Keratinocyte (primary cell): ENCODE measurements around the gene FCRLB. TPM values are rescaled to one million over a fixed set of nuclear protein-coding genes. Genes with fewer than 3 reads are reported as not detected.
A peak's percentile ranks its signal among the peaks of the same experiment; 100 is the strongest.

Experiments
- DNase-seq: peaks from one replicate; pipeline ENCODE4 v3.0.0-alpha.2; 2011; ENCODE audit warnings: low read depth, missing footprints, low spot score
- FAIRE-seq: peaks from 2 replicates; lab custom pipeline; 2011; peaks lifted over from hg19 to GRCh38; lab: Jason Lieb, UNC
- H2AFZ ChIP-seq: 2 replicates; pipeline ENCODE4 v1.6.0; 2012; ENCODE audit warnings: low read length, control low read depth, inconsistent platforms; ENCODE audit not compliant: control insufficient read depth
- H3K27ac ChIP-seq: 2 replicates; pipeline ENCODE4 v1.5.1; 2011; ENCODE audit warnings: low read length; ENCODE audit not compliant: control insufficient read depth, insufficient read depth
- H3K27me3 ChIP-seq: 3 replicates; pipeline ENCODE4 v1.6.0; 2011; ENCODE audit warnings: low read length; ENCODE audit not compliant: control insufficient read depth, insufficient read depth; ENCODE audit errors: extremely low read depth
- H3K36me3 ChIP-seq, 2 experiments: 2 replicates in 1 of 2; 3 replicates in 1 of 2; pipeline ENCODE4 v1.5.1; 2011; ENCODE audit warnings: low read length in 2 of 2, mild to moderate bottlenecking in 1 of 2; ENCODE audit not compliant: control insufficient read depth in 2 of 2, insufficient read depth in 2 of 2; ENCODE audit errors: extremely low read depth in 1 of 2
- H3K4me1 ChIP-seq: 3 replicates; pipeline ENCODE4 v1.5.1; 2011; ENCODE audit warnings: low read length; ENCODE audit not compliant: control insufficient read depth, insufficient read depth; ENCODE audit errors: extremely low read depth
- H3K4me2 ChIP-seq: 3 replicates; pipeline ENCODE4 v1.6.0; 2011; ENCODE audit warnings: low read depth, low read length; ENCODE audit not compliant: control insufficient read depth, insufficient read depth; ENCODE audit errors: extremely low read depth
- H3K4me3 ChIP-seq, 3 experiments: fragments of 200-600 bp in 1 of 3; sonication (generic) in 1 of 3; 2 replicates in 2 of 3; 3 replicates in 1 of 3; pipeline ENCODE4 v1.5.1; 2011 to 2016; ENCODE audit warnings: low read length in 3 of 3, mild to moderate bottlenecking in 3 of 3, control low read depth in 2 of 3, inconsistent platforms in 1 of 3, low read depth in 1 of 3, mixed read lengths in 1 of 3, mixed run types in 1 of 3, moderate library complexity in 1 of 3; ENCODE audit not compliant: control insufficient read depth in 2 of 3, insufficient read depth in 2 of 3; ENCODE audit errors: extremely low read depth in 1 of 3
- H3K79me2 ChIP-seq: 2 replicates; pipeline ENCODE4 v1.6.0; 2012; ENCODE audit warnings: low read length; ENCODE audit not compliant: control insufficient read depth, insufficient read depth
- H3K9ac ChIP-seq: 3 replicates; pipeline ENCODE4 v1.6.0; 2011; ENCODE audit warnings: low read length; ENCODE audit not compliant: control insufficient read depth, insufficient read depth; ENCODE audit errors: extremely low read depth
- H3K9me1 ChIP-seq: 3 replicates; pipeline ENCODE4 v1.6.0; 2011; ENCODE audit warnings: low read length; ENCODE audit not compliant: control insufficient read depth, insufficient read depth; ENCODE audit errors: extremely low read depth
- H3K9me3 ChIP-seq: 2 replicates; pipeline ENCODE4 v1.5.1; 2012; ENCODE audit warnings: low read depth, low read length; ENCODE audit not compliant: control insufficient read depth
- H4K20me1 ChIP-seq: 3 replicates; pipeline ENCODE4 v1.6.0; 2011; ENCODE audit warnings: low read length; ENCODE audit not compliant: control insufficient read depth, insufficient read depth; ENCODE audit errors: extremely low read depth
- EZH2 ChIP-seq: IDR thresholded peaks from one replicate; pipeline ENCODE4 v1.6.1; 2012; ENCODE audit warnings: inconsistent platforms, mild to moderate bottlenecking, low read length, moderate library complexity
- dilution Hi-C: fragments of 300-500 bp; cut with MboI; formaldehyde crosslinking; loops from one replicate; pipeline ENCODE4 v1.7.0; 2020; ENCODE audit warnings: low sequenced_read_pairs; ENCODE audit not compliant: extremely low pct_ligation_motif_present
- polyA plus RNA-seq, 5 experiments: library from polyadenylated mRNA; depleted of rRNA in 3 of 5; stranded (reverse) in 3 of 5; stranded (forward) in 1 of 5; unstranded in 1 of 5; fragments of >200 nt; gene quantifications; 1 replicate in 1 of 5; 2 replicates in 3 of 5; 3 replicates in 1 of 5; pipeline versions ENCODE4 v1.2.1 to v1.2.3, GENCODE V29; 2011 to 2012; ENCODE audit warnings: missing spikeins in 2 of 5, low read depth in 1 of 5, low replicate concordance in 1 of 5
- TF ChIP-seq, protein P1 (sequence below), 3 experiments: IDR thresholded peaks in 1 of 3; conservative IDR thresholded peaks in 1 of 3; optimal IDR thresholded peaks in 1 of 3; 2 replicates in 2 of 3; 3 replicates in 1 of 3; pipeline versions ENCODE3 to v1.5.1; 2011; ENCODE audit warnings: low read length in 3 of 3, mild to moderate bottlenecking in 3 of 3, moderate library complexity in 2 of 3, control low read depth in 1 of 3, inconsistent platforms in 1 of 3; ENCODE audit not compliant: insufficient read depth in 2 of 3; ENCODE audit errors: extremely low read depth in 1 of 3

The FCRLB gene
- polyA plus RNA-seq, 1 donor (not counting 4 experiments of a cell fraction or from before 2014, with no cell fraction given), result 0.52 TPM

DNA sequence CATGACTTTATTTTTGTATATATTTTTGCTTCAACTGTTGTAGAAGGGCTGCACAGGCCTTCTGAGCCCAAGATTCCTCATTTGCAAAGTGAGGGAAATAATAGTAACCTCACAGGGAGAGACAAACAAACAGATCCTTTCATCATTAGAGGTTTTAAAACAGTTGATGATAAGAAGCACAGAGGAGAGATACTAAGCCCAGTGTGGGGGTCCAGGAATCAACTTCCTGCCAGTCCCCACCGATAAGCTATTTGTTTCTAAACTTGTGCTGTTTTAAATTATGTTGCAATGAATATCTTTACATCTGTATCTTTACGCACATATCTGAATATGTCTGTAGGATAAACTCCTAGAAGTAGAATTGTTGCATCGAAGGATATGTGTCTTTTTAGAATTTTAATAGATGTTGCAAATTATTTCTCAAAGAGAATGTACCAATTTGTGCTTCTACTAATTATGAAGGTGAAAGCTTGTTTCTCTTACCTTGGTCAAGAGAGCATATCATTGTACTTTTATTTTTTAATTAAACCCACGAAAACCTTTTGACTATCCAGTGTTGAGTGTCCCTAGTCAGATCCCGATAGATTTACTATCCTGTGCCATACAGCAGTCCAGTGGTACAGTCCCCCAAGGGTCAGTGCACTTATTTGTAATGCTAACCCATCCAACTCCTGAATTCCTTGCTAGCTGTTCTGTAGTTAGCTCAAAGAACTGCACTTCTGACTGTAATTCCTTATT lies 10.8 kb downstream of the FCRLB start:
- Histone ChIP-seq H3K4me2 (no peak overlapping the region), H3K9me3 (no peaks in the 10 kb centered on the region), H3K27me3 (no peaks in the 10 kb centered on the region), H3K4me3 (no peak overlapping the region), H2AFZ (no peak overlapping the region), H3K27ac (no peak overlapping the region), H3K9ac (no peak overlapping the region), H3K4me1 (peaks cover 72% of the 10 kb centered on the region), H4K20me1 (no peaks in the 10 kb centered on the region), H3K79me2 (no peaks in the 10 kb centered on the region), H3K9me1 (no peaks in the 10 kb centered on the region), H3K36me3 (no peaks in the 10 kb centered on the region)
- no peak for FAIRE-seq
- TF ChIP-seq, protein P1, sequence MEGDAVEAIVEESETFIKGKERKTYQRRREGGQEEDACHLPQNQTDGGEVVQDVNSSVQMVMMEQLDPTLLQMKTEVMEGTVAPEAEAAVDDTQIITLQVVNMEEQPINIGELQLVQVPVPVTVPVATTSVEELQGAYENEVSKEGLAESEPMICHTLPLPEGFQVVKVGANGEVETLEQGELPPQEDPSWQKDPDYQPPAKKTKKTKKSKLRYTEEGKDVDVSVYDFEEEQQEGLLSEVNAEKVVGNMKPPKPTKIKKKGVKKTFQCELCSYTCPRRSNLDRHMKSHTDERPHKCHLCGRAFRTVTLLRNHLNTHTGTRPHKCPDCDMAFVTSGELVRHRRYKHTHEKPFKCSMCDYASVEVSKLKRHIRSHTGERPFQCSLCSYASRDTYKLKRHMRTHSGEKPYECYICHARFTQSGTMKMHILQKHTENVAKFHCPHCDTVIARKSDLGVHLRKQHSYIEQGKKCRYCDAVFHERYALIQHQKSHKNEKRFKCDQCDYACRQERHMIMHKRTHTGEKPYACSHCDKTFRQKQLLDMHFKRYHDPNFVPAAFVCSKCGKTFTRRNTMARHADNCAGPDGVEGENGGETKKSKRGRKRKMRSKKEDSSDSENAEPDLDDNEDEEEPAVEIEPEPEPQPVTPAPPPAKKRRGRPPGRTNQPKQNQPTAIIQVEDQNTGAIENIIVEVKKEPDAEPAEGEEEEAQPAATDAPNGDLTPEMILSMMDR (optimal IDR thresholded peaks at IDR 0.05 in 1 of 3, IDR thresholded peaks at IDR 0.05 in 1 of 3, conservative IDR thresholded peaks at IDR 0.05 in 1 of 3; ENCODE audit: extremely low read depth in 1 of 3, insufficient read depth in 2 of 3, low read length in 3 of 3), result no peak
- no peak for TF ChIP-seq EZH2
- DNase-seq, result no peak
- dilution Hi-C loops, result no loop called here

DNA sequence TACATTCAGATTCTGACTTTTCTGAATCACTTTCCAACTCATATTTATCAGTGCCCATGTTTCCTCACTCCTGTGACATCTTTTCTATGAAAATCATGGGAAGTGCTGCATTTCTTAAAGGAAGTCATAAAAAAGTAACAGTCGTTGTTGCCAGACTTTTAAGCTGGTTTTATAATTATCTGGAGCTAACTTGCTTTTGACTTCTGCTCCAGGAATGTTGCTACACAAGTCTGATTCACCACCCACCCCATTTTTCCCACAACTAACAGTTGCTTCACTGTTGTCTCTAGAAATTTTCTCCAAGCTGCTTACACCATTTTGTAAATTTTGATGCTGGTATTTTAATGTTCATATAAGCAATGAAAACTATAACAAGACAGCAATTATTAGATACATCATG lies 12.2 kb downstream of the FCRLB start:
- DNase-seq, result no peak
- H3K27ac ChIP-seq, result peak overlapping the region; percentile 73
- peak overlapping the region; percentile 4 for H3K9ac ChIP-seq

More for the DNA sequence above, 12.2 kb downstream of the FCRLB start:
- Histone ChIP-seq H3K9me3 (no peaks in the 10 kb centered on the region), H2AFZ (no peak overlapping the region), H3K79me2 (no peaks in the 10 kb centered on the region), H3K9me1 (no peaks in the 10 kb centered on the region), H3K4me3 (no peak overlapping the region), H3K36me3 (no peaks in the 10 kb centered on the region), H4K20me1 (no peaks in the 10 kb centered on the region), H3K4me2 (peak overlapping the region; percentile 63), H3K27me3 (no peaks in the 10 kb centered on the region), H3K4me1 (peaks cover 72% of the 10 kb centered on the region)
- dilution Hi-C loops, result no loop called here
- TF ChIP-seq, protein P1 (optimal IDR thresholded peaks at IDR 0.05 in 1 of 3, IDR thresholded peaks at IDR 0.05 in 1 of 3, conservative IDR thresholded peaks at IDR 0.05 in 1 of 3; ENCODE audit: extremely low read depth in 1 of 3, insufficient read depth in 2 of 3, low read length in 3 of 3), result no peak
- no peak for TF ChIP-seq EZH2
- peak; percentile 86 for FAIRE-seq
